ENCODE results near the gene LTBP1.

Gene LTBP1

DNA sequence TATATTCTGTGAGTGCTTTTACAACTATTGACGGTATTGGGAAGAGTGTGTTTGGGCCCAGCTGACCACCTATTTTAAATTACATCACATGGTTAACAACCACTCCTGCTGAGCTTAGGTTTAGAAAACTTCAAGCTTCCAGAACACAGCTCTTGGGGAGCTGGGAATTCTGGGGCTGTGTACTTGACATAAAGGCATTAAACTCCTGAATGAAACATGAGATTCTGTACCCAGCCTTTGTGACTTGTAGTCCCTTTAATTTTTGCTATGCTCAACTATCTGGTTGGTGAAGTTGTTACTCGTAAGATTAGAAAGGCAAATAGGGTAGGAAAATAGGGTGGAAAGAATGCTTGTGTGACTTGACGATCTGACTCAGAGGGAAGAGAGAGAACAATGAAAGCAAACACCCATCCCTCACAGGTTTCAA, 66.9 kb downstream of the LTBP1 start:
- peak; percentile 23 for DNase-seq (ENCODE audit: low read depth)

DNA sequence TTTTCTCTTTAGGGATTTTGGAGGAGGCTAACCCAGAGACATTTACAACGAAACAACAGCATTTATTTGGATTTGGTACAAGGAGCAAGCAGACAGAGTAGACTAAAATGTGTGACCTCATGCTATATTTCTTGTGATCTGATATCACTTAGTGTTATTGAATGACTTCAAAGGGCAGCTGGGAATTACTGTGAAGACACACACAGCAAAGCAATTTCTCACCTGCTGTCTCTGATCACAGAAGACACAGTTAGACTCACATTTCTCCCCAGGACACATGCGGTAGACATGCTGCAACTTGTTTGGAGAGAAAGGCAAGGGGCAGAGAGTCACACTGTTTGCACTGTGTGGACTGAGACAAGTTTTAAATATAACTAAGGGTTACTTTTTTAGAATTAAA, 67.5 kb downstream of the LTBP1 start:
- DNase-seq (ENCODE audit: low read depth): no peak

DNA sequence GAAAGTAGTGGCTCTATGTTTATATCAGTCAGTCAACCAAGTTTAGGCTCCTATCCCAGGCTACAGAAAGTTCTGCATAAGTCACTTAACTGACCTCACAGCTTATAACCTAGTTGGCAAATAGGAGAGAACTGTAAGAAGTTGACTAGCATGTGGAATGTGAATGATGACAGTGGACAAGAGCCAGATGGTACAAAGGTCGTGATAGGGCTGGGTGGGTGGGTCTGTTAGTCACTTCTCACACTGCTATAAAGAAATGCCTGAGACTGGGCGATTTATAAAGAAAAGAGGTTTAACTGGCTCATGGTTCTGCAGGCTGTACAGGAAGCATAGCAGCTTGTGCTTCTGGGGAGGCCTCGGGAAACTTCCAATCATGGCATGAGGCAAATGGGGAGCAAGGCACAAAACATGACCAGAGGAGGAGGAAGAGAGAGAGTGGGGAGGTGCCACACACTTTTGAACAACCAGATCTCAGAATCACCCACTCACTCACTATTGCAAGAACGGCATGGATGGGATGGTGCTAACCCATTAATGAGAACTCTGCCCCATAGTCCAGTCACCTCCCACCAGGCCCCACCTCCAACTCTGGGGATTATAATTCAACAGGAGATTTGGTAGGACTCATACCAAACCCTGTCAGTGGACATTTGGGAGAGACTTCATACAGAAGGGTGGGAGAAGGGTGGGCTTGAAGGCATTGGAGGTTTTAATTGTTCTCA, 68.8 kb downstream of the LTBP1 start:
- DNase-seq (ENCODE audit: low read depth): peak; percentile 63

DNA sequence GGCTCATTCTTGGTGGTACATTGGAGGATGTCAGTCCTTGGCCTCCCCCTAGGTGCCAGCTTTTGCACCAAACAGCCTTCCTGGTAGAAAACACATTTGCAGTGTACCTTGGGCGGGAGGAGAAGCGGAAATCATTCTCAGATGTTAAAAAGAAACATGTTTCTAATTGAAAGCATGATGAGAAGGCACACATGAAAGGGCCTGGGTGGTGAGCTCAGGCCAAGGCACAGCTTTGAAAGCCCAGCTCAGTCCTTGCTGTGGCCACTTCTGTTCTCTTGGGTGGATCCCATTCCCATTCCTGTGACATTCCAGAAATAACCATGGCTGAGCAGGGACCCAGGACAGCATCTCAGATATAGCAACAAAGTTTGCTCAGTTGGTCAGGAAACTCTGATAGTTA, 71.5 kb downstream of the LTBP1 start:
- DNase-seq (ENCODE audit: low read depth): no peak

DNA sequence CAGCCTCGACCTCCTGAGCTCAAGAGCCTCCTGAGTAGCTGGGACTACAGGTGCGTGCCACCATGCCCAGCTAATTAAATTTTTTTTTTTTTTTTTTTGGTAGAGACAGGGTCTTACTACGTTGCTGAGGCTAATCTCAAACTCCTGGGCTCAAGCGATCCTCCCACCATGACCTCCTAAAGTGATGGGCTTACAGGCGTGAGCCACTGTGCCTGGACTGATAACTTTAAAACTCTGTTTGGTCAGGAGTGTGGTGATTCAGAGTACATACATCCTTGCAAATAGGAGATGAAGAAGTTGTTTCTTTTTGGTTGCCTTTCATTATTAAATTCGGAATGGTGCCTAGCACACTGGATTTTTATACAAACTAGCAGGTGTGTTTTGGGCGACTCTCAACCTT, 73.0 kb downstream of the LTBP1 start:
- no peak for DNase-seq (ENCODE audit: low read depth)

DNA sequence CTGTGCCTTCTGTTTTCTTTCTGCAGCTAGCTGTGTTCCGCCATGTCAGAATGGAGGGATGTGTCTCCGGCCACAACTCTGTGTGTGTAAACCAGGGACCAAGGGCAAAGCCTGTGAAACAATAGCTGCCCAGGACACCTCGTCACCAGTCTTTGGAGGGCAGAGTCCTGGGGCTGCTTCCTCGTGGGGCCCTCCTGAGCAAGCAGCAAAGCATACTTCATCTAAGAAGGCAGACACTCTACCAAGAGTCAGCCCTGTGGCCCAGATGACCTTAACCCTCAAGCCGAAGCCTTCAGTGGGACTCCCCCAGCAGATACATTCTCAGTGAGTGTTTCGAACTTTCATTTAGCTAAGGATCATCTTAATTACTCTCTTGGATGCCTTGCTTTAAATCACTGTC, 74.1 kb downstream of the LTBP1 start:
- DNase-seq (ENCODE audit: low read depth): no peak

DNA sequence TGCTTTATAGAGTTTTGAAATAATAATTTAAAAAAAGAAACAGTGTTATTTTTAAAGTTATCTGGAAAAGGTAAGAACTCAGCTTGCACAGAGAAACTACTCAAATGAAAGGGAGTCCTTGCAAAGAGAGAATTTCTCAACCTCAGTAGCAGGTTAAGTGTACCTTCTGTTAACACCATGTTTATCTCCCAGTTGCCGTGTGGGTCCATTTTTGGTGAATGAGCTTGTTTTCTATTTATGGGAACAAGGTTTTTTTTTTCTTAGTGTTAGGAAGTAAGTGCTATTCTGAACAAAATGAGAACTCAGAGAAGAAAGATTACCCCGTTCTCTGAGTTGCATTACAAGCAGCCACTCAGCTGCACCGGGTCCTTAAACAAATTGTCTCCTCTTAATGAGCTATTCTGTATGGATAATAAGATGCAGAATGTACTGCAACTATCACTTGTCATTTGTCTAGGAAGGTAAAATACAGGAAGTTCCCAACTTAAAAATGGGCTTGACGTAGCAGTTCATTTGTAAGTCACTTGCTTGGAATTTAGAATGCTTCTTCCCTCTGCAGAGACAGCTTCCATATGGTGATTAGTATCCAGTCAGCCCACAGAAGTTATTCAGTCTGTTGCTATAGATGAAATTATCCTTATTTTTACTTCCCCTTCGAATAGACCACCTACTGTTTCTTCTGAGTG, 74.9 kb downstream of the LTBP1 start:
- peak; percentile 75 for DNase-seq (ENCODE audit: low read depth)

DNA sequence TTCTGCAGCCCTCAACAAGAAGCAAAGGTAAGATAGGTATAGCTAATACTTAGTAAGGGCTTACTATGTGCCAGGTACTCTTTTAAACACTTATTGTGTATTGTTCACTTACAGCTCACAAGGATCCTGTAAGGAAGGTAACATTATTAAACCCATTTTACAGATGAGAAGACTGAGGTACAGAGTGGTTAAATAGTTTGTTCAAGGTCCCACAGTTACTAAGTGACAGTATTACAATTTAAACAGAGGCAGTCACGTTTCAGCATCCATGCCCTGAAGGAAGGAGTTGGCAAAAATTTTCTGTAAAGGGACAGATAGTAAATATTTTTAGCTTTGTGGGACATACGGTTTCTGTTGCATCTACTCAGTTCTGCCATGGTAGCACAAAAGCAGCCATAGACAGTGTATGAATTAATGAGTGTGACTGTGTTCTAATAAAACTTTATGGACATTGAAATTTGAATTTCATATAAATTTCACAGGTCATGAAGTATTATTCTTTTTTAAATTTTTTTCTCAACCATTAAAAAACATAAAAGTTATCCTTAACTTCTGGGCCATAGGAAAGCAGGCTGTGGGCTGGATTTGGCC, 75.7 kb downstream of the LTBP1 start:
- no peak for DNase-seq (ENCODE audit: low read depth)

DNA sequence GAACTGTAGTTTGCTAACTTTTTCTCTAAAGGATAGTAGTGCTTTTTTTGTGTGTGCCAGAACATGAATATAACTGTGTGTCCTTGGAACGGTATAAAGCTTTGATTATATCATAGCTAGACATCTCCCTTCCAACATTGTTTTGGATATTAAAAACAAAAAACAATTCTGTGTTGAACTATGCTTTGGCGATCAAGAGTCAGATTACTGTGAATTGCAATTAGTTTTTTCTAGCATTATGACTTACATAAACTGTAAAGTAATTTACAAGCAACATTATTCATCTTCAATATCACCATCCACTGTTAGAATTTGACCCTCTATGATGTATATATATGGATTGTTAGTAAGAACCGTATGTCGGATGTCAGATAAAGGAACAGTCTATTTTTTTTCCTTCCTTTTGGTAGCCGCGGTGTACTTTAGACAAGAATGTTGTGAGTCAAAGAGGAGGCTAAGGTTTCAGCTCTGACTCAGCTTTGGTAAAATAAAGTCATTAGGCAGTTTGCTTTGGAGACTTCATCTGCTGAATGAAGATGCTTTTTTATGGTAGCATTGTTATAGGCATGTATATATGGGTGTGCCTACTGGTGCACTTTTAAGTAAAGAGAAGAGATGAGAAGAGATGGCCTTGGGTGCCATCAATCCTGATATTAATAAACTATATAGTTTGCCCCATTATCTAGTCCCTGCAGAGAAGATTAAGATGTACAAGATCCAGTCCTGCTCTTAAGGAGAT, 76.4 kb downstream of the LTBP1 start:
- peak; percentile 94 for DNase-seq (ENCODE audit: low read depth)

DNA sequence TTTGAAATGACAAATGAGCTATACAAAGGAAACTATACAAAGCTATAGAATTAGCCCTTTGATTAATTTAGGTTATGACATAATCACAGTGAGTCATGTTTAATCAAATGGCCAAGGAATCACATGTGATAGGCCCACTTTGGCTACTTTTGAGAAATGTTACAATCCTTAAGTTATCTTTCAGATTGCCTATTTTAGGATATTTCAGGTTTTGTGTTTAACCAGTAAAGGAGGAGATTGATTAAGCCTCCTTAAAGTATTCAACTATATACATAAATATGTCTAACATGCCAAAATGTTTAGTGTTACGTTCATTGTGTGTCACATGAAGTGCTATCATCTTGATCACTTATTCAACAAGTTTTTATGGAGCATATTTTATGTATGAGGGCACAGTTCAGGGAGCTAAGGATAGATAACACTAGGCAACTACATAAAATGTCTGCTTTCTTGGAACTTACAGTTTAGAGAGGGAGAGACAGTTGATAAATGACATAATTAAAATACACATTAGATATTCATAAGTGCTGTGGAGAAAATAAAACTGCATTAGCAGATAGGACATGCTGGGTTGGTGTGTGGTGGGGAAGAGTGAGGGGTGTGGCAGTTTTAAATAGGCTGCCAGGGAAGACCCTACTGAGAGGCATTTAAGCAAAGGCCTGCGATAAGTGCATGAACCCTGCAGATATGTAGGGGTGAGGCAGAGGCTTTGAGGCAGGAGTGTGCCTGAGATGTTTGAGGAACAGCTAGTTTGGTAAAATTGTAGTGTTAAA, 77.2 kb downstream of the LTBP1 start:
- peak; percentile 38 for DNase-seq (ENCODE audit: low read depth)

DNA sequence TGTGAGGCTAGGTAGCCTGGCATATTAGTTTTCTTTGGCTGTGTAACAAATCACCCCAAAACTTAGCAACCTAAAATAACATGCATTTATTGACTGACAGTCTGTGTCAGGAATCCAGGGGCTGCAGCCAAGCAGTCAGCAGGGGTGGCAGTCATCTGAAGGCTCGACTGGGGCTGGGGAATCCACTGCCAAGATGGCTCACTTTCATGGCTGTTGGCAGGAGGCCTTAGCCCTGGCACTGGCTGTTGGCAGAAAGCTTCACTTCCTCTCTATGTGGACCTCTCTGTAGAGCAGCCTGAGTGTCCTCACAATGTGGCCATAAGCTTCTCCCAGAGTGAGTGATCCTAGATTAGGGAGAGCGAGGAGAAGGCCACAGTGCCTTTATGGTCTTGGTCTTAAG, 78.0 kb downstream of the LTBP1 start:
- no peak for DNase-seq (ENCODE audit: low read depth)

DNA sequence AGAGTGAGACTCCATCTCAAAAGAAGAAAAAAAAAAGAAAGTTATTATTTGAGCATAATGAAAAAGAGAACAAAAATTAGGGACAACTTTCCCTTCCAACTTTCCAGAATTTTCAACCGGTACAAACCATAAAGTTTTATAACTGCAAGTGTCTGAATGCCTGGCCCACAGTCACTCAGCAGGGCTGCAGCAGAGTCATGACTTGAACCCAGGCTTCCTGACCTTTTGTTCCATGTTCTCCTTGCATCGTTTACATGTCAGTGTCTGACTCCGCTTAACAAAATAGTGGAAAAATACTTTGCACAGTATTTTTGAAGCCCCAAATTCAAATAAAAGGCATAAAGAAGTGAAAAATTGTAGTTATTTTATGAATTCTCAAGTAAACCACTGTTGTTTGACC, 82.7 kb downstream of the LTBP1 start:
- no peak for DNase-seq (ENCODE audit: low read depth)

DNA sequence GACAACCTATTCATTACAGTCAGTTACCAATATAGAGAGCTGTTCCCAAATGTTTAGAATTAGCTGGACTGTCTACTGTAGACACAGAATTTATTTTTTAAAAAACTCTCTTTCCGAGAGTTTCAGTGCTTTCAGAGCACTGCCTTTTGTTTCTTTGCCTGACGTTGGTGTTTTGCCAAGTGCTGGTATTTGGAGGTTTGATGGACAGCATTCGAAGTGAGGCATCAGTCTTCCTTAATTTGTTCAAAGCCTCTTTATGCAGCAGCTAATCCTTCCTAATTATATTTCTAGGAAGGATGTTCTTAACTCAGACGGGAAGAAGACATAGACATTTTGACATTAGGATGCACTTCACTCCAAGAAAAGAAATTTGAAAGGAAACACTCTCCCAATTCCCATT, 83.2 kb downstream of the LTBP1 start:
- DNase-seq (ENCODE audit: low read depth): no peak

DNA sequence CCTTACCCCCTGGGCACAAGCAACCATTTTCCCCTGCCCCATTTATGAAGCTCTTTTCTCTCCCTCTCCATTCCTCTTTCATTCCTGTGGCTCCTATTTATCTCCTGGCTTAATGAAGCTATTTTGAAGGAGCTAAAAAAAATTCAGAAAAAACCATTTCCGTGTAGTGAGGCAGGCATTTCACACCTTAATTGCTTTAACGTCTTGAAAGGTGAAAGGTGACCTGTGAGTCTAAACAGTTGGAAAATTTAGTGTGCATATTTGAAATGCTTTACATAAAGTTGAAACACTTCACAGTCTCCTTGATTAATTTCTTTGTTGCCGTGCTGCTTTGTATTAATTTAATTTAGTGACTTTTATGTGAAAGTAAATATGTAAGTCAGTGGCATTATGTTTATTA, 83.6 kb downstream of the LTBP1 start:
- DNase-seq (ENCODE audit: low read depth): no peak

DNA sequence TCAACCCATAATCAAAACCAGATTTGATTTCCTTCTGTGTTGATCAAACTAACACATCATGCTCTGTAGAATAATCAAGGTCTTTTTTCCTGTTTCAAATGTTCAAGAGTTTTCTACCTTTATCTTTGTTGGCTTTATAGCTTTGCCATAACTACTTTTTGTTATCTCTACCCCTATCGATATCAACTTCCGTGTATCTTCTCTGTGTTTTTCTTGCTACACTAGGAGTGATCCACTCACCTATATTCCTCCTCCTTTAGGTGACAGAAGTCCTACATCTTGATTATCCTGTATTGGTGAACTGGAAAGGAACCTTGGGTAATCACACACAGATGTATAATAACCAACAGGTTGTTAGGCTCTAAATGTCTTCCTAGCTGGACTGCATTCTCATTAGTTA, 85.5 kb downstream of the LTBP1 start:
- DNase-seq (ENCODE audit: low read depth): no peak

DNA sequence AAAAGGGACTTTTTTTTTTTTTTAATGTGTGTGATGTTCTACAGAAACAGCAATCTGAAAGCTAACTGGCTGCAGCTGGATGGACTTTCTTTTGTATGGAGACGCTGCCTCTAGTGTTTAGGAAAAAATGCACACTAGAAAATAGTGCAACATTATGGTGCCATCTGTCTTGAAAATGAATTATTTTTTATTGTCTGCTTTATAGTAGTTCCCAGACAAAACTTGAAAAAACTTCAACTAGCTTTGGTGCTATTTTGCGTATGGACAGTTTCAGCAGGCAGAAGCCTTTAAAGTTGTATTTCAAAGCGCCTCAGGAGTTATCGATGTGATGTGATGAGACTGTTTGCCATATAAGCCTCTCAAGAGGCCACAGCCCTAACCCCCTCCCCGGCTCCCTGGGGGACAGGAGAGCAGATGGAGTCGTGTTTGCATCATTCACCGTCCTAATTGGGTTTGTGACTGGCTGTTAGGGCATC, 86.9 kb downstream of the LTBP1 start:
- peak; percentile 69 for DNase-seq (ENCODE audit: low read depth)

DNA sequence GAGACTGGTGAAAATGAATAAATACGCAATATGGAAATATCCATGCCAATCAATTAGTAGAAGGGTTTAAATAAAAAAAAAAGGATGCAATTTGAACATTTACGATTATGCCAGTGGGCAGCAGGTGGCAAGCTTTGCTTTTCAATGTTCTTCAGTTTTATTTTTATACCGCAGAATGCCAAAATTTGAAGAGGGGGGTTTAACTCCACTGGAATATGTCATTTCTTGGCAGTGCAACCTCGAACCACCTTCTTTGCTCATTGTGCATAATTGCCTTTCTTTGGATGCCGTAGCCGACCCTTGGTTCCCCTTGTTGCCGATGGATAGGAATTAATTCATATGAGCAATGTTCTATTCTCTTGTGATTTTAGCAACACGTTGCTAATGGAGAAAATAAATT, 88.0 kb downstream of the LTBP1 start:
- peak; percentile 65 for DNase-seq (ENCODE audit: low read depth)

DNA sequence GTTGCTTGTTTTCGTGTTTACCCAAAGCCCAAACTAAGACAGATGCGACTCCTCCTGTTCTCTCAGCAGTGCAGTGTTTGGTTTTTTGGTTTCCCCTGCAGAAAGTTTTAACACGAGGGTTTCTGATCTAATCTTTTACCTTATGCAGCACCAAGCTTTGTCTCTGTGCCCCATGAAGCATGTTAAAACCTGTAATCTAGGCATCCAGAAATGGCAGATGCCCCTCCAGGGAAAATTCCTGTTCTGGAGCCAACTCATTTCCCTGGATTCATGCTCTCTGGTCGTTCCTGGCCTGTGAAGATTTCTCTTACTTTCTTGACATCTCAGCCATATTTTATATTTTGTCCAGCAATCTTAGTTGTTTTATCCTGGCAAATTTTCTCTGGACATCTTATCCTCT, 91.5 kb downstream of the LTBP1 start:
- DNase-seq (ENCODE audit: low read depth): no peak

DNA sequence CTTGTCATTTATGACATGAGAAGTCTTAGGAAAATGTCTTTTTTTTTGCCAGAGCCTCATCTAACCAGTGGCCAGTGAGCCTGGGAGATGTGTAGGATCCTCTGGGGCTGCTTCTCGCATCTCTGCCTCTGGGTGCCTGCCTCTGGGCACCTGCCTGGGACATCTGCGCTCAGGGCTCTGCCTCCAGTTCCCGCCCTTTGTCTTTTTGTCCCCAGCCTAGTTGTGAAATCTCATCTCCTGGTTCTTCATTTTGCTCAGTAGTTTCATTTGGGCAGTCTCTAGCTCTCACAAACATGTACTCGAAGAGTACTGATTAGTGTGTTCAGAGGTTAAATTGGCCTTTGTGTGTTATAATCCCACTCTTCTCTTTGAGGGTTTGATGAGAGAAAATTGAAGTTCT, 92.0 kb downstream of the LTBP1 start:
- DNase-seq (ENCODE audit: low read depth): no peak

DNA sequence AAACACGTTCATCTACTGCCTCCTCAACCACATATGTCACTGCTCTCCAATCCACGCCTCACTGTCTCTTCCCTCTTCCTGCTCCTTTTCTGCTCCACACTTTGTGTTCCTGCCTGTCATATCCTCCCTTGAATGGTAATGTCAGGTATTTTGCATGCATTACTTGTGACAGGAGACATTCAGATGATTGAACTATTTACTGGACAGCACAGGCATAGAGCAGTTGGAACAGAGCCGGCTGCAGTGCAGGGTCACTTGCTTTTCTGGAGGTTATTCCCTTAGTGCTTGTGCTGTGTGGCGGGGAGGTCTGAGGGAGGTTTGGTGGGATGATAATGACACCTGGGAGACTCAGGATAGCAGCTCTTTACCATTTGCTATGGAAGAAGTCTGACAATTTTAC, 93.8 kb downstream of the LTBP1 start:
- no peak for DNase-seq (ENCODE audit: low read depth)

DNA sequence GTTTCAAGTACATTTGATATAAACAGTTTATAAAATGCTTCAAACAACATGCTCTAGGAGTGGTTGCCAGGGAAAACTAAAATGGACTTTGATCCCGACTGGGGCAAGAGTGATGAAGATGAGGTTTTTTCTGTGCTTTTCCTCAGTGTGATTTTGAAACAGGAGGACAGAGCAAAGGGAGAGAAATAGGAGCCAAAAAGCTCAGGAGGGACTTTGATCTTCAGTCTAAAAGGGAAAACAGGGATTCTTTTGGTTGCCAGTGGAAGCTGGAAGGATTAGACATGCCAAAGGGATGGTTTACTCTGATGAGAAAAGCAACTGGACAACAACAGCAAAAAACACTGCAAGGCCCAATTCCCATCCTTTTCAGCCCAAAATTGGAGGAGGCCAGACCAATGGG, 95.5 kb downstream of the LTBP1 start:
- no peak for DNase-seq (ENCODE audit: low read depth)

DNA sequence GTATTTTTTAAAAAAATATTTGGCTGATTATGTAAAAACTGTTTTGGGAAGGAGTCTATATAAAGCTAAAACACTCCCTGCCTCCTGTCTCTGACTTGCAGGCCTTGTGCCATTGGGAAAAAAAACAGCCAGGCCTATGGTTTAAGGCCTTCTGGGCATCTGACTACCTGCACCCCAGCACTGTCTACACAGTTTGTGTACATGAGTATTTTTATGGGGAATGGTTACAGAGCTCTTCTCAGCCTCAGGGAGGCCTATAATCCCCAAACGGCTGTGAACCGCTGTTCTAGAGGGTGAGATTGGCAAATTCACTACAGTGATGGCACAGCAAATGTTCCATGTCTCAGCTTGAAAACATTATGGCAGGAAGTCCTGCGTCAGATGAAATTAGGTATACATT, 96.1 kb downstream of the LTBP1 start:
- DNase-seq (ENCODE audit: low read depth): no peak
